ENCODE measurements around the gene KRT74.

- TF ChIP-seq POLR2AphosphoS5 (IDR thresholded peaks at IDR 0.05; ENCODE audit: low read depth, low read length), result no peak
- no peak for TF ChIP-seq CTCF (IDR thresholded peaks at IDR 0.05)
- no peak for TF ChIP-seq REST (IDR thresholded peaks at IDR 0.05; ENCODE audit: insufficient read depth in 1 of 2, low read depth in 2 of 2, low read length in 1 of 2)
- no peak for TF ChIP-seq SIN3A (IDR thresholded peaks at IDR 0.05; ENCODE audit: borderline replicate concordance, insufficient read depth, low read depth, low read length)
- no peak for TF ChIP-seq TCF7L2 (IDR thresholded peaks at IDR 0.05; ENCODE audit: low read depth, low read length)
Measured at GRCh38 chr12:52529417-52529816, 44.2 kb downstream of the KRT74 start.
